ENCODE data around the gene HSPA14.

HSPA14 gene

GRCh38 chr10:14917827-14918226 is 79.7 kb downstream of the HSPA14 start:
- Mint-ChIP-seq H3K9me3 (peaks cover 51% of the 10 kb centered on the region), H3K4me3 (no peak overlapping the region), H3K27me3 (ENCODE audit: low read depth) (no peaks in the 10 kb centered on the region), H3K27ac (no peak overlapping the region), H3K36me3 (ENCODE audit: low read depth) (peaks cover 96% of the 10 kb centered on the region), H3K4me1 (no peaks in the 10 kb centered on the region)
- TF ChIP-seq CTCF (IDR thresholded peaks at IDR 0.05; ENCODE audit: unreplicated experiment in 3 of 3), result no peak

GRCh38 chr10:14918964-14919363 is 80.9 kb downstream of the HSPA14 start:
- Mint-ChIP-seq H3K4me1 (no peaks in the 10 kb centered on the region), H3K36me3 (ENCODE audit: low read depth) (peaks cover 93% of the 10 kb centered on the region), H3K27me3 (ENCODE audit: low read depth) (no peaks in the 10 kb centered on the region), H3K27ac (no peak overlapping the region), H3K4me3 (no peak overlapping the region), H3K9me3 (peaks cover 40% of the 10 kb centered on the region)
- TF ChIP-seq CTCF (IDR thresholded peaks at IDR 0.05; ENCODE audit: unreplicated experiment in 3 of 3), result no peak
